Kasumi-1 (cell line): Measurements from ENCODE around the gene TP53.
A peak's percentile ranks its signal among the peaks of the same experiment; 100 is the strongest.

ENCODE experiments used
- DNase-seq, 2 experiments: peaks; one replicate each; lab custom pipeline; 2025; lab: John Stamatoyannopoulos, UW

Gene TP53

DNA sequence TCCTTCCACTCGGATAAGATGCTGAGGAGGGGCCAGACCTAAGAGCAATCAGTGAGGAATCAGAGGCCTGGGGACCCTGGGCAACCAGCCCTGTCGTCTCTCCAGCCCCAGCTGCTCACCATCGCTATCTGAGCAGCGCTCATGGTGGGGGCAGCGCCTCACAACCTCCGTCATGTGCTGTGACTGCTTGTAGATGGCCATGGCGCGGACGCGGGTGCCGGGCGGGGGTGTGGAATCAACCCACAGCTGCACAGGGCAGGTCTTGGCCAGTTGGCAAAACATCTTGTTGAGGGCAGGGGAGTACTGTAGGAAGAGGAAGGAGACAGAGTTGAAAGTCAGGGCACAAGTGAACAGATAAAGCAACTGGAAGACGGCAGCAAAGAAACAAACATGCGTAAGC lies 12.4 kb downstream of the TP53 start:
- no peak for DNase-seq

DNA sequence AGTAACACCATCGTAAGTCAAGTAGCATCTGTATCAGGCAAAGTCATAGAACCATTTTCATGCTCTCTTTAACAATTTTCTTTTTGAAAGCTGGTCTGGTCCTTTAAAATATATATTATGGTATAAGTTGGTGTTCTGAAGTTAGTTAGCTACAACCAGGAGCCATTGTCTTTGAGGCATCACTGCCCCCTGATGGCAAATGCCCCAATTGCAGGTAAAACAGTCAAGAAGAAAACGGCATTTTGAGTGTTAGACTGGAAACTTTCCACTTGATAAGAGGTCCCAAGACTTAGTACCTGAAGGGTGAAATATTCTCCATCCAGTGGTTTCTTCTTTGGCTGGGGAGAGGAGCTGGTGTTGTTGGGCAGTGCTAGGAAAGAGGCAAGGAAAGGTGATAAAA lies 14.1 kb downstream of the TP53 start:
- DNase-seq, result peak; percentile 1 to 25

DNA sequence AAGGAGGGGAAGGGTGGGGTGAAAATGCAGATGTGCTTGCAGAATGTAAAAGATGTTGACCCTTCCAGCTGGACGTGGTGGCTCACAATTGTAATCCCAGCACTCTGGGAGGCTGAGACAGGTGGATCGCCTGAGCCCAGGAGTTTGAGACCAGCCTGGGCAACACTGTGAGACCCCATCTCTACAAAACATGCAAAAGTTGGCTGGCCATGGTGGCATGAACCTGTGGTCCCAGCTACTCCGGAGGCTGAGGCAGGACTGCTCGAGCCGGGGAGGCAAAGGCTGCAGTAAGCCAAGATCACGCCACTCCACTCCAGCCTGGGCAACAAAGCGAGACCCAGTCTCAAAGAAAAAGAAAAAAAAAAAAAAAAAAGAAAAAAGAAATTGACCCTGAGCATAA lies 18.8 kb downstream of the TP53 start:
- no peak for DNase-seq

DNA sequence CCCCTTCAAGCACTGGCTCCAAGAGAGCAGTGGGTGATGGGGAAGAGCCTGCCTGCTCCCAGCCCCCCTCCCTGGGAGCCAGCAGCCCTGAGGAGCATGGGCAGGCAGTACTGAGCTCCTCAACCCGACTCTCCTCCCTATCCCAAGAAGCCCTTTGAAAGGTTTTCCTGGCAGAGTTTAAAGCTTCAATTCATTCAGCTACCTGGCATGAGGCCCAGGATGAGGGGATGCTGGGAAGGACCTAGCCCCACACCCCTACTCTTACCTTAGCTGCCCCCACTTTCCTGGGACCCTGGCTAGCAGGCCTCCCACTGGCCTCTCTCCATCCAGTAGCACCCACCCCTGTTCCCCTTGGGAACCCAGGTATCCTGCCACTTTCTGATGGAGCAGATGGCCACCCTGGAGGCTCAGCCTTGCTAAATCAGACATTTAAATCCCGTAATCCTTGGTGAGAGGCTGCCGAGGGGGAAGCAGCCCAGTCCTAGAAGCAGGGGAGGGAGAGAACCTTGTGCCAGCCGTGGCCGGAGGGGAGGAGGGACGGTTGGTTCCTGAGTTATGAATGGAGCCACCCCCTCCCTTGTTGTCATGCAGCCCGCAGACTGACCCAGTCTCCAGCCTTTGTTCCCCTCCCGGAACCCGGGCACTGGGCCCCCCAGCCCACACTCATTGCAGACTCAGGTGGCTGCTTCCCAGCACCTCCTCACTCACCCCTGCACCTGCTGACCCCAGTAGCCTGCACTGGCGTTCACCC lies 19.5 kb downstream of the TP53 start:
- DNase-seq, result no peak

DNA sequence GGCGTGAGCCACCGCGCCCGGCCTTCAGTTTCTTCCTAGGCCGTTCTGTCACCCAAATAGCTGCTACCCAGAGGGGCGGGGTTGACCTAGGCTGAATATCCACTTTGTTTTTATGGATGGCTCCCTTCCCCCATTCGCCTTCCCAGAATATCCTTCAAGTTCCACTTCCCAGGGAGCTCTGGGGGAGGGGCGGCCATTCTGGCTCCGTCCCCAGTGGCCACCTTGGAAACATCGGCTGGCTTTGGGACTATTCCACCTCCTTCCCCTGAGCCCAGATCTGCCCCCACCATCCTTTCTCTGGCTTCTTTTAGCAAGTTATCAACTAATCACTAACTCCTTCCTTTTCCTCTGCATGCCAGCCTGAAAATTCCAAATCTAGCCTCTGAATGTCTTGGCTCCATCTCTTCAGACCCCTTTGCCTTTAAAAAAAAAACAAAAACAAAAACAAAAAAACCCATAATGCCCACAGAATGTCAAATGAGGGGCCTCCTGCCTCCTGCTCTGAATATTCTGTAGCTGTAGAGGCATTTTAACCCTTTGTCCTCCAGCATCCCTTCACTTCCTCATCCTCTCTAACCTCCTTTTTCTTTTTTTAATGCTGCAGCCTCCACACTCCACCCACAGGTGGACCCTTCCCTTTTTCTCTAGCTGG lies 30.2 kb downstream of the TP53 start:
- DNase-seq, result no peak

DNA sequence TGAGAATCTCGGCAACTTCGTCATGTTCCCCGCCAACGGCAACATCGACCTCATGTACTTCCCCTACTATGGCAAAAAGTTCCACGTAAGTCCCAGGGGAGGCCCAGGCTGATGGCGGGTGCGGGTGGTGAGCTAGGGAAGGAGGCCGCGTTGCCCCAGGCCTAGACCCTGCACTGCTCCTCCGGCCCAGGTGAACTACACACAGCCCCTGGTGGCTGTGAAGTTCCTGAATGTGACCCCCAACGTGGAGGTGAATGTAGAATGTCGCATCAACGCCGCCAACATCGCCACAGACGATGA lies 31.8 kb downstream of the TP53 start:
- DNase-seq, result no peak

DNA sequence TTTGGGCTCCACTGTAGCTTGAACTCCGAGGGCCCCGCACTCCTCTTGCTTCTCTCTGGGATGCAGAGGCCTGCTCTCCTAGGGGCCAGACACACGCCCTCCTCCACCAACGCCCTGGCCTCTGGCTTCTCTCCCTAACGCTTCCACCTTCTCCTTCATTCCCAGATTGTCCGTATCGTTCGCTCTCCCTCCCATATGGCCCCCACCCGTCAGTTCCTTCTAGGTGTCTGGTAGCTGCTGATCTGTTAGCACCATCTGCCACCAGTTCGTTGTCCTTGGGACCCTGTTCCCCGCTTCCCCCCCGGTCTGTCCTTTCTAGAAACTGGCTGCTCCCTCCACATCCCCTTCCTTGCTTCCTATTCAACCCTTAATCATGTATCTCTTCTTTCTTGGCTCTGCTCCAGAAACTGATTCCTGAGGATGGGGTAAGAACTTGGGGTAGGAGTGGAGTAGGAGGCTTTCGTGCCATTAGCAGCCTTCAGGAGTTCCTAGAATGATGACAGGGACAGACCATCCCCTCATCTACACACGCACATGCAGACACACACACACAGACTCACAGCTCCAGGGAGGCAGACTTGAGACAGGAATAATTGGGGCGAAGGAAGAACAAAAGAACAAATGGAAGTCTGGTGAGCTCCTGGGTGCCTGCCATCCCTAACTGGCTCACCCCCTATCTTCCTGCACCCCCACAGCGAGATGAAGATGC lies 32.3 kb downstream of the TP53 start:
- no peak for DNase-seq

DNA sequence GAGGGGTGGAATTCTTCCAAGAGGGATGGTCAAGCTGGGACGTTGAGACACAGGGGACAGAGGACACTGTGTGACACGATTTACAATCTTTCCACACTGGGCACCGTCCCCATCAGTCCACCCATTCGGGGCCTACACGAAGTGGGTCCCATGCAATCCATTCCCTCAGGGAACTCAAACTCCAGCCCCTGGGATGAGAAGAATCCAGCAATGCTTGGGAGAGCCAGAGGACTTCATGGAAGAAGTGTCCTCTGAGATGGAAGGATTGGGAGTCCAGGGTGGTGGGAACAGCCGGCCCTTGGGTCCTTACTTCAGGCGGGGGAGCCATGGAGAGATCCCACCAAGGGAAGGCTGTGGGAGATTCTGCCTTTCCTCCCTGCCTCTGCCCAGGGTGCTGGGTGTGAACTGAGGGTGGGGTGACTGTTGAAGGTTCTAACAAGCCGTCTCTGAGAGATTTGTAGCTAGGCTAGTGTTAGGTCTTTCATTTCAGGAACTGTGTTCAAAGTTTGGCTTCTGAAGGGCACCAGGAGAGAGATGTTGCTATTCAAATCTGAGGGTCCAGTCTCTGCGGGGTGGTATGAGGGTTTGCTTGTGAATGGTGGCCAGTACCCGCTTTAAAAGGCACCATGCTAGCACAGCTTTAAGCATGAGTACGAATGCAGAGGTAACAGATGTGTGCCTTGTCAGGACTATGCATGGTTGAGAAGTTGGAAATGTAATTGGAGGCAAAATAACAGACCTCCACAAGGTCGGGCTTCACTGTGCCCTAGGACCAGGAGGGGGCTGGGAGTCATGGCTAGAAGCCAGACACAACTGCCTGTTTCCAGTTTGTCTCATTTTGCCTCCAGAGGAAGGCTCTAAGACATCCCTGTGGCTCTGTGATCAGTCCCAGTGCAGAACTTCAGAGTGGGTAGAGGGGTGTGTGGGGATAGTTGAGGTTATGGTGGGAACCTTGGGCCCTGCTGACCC lies 34.6 kb downstream of the TP53 start:
- no peak for DNase-seq

DNA sequence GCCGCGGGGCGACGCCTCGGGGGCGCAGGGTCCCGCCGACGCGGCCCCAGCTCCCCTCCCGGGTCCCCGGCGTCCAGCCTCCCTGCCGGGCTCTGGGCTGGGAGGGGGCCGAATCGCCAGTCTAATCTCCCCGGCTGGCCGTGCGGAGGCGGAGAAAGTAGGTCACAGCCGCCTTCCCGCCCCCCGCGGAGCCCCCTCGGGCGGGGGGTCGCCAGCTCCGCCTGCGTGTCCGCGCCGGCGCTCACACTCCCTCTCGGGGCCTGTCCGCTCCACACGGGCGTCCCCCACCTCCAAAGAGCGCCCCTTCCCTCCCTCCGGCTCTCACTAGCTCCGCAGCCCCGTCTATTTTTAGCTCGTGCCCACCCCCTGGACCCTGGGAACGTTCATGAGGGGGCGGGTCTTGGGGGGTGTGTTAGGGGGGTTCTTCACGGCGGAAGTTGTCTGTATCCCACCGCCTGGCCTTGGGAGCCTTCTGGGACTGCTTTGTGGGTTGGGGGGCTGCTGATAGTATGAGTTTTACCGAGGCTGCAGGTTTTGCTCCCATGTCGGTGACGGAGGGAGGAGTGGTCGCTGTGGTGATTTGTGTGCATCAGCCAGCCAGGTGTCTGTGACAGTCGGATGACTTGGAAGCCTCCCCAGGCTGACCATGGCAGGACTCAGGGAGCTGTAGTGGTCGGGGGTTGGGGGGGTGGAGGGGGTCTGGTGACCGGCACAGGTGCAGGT lies 35.5 kb downstream of the TP53 start:
- DNase-seq, result no peak

DNA sequence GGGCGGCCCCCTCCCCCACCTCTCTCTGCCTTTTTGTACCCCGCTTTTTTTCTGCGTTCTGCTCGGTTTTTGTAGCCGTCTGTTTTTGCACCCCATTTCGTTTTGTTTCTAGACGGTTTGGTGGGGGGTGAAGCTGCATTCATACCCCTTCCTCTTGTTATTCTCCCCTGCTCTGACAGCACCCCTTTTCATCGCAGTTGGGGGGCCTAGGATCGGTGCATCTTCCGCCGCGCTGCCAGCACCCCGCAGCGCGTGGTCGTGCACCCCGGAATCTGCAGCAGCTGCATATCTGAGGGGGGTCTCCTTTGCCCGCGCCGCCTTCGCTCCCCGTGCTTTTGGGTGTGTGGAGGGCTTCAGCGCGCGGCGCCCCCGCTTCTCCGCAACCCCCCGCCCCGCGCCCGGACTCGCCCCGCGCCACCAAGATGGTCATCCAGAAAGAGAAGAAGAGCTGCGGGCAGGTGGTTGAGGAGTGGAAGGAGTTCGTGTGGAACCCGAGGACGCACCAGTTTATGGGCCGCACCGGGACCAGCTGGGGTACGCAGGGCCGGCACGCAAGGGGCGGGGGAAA lies 36.1 kb downstream of the TP53 start:
- DNase-seq, result no peak

DNA sequence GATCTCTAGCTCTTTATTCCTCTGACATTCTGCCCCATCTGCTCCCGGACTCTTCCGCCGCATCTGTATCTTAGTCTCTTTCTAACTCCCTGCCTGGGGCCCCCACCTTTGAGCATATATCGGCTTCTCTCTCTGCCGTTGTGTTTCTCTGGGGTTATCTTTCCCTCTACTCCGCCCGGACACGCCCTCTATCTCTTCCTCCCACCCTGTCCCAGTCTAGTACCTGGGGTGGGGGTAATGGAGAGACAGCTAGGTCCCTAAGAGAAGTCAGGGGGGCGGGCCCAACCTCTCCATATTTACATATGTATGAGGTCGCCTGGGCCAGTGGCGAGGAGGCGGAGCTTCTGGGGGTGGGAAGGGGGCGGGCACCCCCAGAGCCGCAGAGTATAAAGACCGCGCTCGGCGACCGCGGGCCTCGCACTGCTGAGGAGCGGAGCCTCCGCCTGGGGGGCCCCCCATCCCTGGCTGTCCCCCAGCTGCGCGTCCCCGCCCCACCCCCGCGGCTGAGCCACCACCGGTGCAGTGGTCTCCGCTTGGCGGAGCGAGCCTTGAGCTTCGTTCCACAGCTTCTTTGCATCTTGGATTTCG lies 36.7 kb downstream of the TP53 start, which contains the start of gene ATP1B2:
Gene ATP1B2 (plus strand): TSS at position 418 of the 588 bp plus-strand sequence. CDS start 593 bp downstream, outside the sequence.
- peak in 1 of 2 experiments; percentile 9 for DNase-seq

DNA sequence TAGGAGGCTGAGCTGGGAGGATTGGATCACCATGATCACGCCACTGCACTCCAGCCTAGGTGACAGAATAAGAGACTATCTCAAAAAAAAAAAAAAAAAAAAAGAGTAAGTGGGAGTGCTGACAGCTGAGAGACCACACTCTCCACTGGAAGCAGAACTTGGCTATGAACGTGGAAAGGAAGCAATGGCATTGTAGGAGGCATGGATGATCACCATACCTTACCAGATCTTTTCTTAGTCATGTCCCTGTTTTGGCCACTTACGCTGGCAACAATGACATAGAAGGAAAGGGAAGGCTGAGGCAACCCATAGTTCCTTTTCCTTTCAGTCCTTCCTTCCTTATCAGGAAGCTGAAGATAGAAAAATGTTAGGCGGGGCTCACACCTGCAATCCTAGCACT lies 40.3 kb downstream of the TP53 start:
- no peak for DNase-seq

DNA sequence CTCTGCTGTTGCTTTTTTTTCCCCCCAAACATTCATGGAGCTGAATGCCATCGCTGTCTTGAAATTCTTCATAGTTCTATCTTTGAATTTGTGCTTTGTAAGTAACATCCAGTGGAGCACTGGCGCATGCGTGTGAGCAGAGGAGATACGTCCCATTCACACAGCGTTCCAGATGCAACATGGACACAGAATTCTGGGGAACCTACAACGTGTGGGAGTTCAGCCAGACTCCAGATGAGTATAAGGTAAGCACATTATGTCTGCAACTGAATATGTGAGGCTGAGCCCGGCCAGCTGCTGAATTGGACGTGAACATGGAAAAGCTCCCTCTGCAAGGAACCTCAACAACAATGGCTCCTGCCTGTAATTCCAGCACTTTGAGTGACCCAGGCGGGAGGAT lies 40.8 kb downstream of the TP53 start:
- no peak for DNase-seq

DNA sequence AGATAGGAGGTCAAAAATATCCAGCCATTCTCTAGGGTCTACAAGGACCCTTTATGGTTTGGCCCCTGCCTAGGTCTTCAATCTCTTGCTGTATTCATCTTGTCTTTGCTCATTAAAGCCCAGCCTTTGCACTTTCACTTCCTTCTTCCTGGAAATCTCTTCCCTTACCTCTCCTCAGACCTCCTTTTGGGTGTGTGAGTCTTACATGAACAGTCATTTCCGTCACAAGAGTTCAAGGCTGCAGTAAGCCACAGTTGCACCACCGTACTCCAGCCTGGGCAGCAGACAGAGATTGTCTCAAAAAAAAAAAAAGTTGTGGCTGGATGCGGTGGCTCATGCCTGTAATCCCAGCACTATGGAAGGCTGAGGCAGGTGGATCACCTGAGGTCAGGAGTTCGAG lies 42.5 kb downstream of the TP53 start:
- no peak for DNase-seq

DNA sequence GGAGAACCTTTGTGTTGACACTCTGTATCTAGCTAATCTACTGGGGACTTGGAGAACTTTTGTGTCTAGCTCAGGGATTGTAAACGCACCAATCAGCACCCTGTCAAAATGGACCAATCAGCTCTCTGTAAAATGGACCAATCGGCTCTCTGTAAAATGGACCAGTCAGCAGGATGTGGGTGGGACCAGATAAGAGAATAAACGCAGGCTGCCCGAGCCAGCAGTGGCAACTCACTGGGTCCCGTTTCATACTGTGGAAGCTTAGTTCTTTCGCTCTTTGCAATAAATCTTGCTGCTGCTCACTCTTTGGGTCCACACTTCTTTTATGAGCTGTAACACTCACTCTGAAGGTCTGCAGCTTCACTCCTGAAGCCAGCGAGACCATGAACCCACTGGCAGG lies 45.7 kb downstream of the TP53 start:
- DNase-seq, result peak; percentile 4 to 10

DNA sequence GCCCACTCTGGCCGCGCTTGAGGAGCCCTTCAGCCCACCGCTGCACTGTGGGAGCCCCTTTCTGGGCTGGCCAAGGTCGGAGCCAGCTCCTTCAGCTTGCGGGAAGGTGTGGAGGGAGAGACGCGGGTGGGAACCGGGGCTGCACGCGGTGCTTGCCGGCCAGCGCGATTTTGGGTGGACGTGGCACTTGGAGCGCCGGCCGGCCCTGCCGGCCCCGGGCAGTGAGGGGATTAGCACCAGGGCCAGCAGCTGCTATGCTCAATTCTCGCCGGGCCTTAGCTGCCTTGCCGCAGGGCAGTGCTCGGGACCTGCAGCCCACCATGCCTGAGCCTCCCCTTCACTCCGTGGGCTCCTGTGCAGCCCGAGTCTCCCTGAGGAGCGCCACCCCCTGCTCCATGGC lies 46.5 kb downstream of the TP53 start:
- DNase-seq, result no peak

DNA sequence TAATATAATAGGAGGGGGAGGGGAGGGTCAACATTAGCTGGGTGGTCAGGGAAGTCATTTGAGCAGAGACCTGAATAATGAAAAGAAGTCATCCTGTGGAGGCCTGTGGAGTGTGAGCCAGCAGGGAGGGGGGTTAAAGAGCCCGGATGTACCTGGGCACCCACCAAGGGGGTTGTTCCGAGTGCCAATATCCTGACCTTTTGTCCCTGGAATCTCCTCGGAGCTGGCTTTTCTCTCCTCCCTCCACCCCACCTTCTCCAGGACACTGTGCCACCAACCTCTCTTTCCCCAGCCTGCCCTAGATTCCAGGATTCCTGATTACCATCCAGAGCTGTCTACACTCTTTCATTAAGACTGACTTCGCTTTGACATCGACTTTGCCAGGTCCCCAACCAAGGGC lies 51.1 kb downstream of the TP53 start:
- no peak for DNase-seq

DNA sequence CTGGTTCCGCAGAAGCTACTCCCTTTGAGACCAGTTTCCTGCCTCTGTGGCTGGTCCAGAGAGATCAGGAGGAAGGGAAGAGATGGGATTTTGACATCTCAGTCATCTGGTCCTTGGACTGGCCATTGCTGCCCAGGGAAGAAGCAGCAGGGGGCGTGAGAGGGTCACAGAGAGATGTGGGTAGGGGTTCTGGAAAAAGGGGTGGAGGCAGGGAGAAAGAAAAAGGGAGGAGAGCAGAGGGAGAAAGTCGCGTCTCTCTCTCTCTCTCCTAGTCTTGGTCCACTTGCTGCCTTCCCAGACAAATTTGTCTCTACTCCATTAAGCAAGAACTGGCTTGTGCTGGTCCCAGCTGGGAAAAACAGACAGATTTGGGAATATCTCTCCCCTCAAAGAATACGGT lies 52.9 kb downstream of the TP53 start:
- peak in 1 of 2 experiments; percentile 1 for DNase-seq

DNA sequence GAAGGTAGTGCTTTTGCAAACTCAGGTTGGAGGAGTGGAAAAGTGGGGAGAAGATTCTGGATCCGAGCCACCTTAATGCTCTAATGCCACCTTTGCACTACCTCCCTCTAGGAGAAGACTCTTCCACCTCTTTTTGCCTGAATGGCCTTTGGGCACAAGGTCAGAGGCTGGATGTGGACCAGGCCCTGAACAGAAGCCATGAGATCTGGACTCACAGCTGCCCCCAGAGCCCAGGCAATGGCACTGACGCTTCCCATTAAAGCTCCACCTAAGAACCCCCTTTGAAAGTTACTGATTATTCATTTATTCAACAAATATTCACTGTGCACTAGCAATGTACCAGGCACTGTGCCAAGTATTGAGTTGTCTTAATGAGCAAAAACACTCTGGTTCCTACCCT lies 54.2 kb downstream of the TP53 start:
- DNase-seq, result no peak

DNA sequence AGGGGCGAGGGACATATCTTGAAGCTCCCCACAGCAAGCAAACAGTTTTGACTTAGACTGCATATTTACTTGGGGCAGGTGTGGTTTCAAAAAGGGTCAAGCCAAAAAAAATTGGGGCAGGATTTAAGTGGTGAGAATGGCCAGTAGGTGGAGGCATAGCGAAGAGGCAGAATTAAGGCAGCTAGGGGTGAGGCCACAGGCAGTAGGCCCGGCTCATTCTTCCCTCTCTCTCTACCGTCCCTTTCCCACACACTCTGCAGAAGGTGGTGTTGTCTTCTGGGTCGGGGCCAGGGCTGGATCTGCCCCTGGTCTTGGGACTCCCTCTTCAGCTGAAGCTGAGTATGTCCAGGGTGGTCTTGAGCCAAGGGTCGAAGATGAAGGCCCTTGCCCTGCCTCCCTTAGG lies 54.8 kb downstream of the TP53 start:
- peak; percentile 42 to 59 for DNase-seq
